Glutamatergic neuron (in vitro differentiated cells): ENCODE measurements around the gene ALPP. TPM values are rescaled to one million over a fixed set of nuclear protein-coding genes. Genes with fewer than 3 reads are reported as not detected.

Experiments used
- DNase-seq: peaks from one replicate; pipeline ENCODE4 v3.0.0; 2022
- H3K27ac Mint-ChIP-seq: one replicate; pipeline ENCODE4 v1.8.0; 2020; ENCODE audit warnings: mild to moderate bottlenecking, mixed read lengths, inconsistent platforms; ENCODE audit not compliant: unreplicated experiment
- H3K27me3 Mint-ChIP-seq: one replicate; pipeline ENCODE4 v1.8.0; 2020; ENCODE audit warnings: mild to moderate bottlenecking, moderate library complexity, mixed read lengths, inconsistent platforms; ENCODE audit not compliant: unreplicated experiment
- H3K36me3 Mint-ChIP-seq: one replicate; pipeline ENCODE4 v1.8.0; 2020; ENCODE audit warnings: mild to moderate bottlenecking, mixed read lengths, inconsistent platforms; ENCODE audit not compliant: unreplicated experiment
- H3K4me1 Mint-ChIP-seq: one replicate; pipeline ENCODE4 v1.8.0; 2020; ENCODE audit warnings: mild to moderate bottlenecking, low read depth, mixed read lengths, inconsistent platforms; ENCODE audit not compliant: unreplicated experiment
- H3K4me3 Mint-ChIP-seq: one replicate; pipeline ENCODE4 v1.8.0; 2020; ENCODE audit warnings: mild to moderate bottlenecking, mixed read lengths, inconsistent platforms; ENCODE audit not compliant: unreplicated experiment
- H3K9me3 Mint-ChIP-seq: one replicate; pipeline ENCODE4 v1.8.0; 2020; ENCODE audit warnings: mild to moderate bottlenecking, moderate library complexity, mixed read lengths, inconsistent platforms; ENCODE audit not compliant: unreplicated experiment
- CTCF ChIP-seq: fragments of 200-600 bp; sonication (generic); IDR thresholded peaks from one replicate; pipeline ENCODE4 v1.5.0; 2021; ENCODE audit not compliant: partially characterized antibody, unreplicated experiment
- total RNA-seq: library from RNA; stranded (reverse); fragmentation: NEBNext Ultra II Directional; extraction: Animal tissue kit (Norgen Biotek cat#: 25700); gene quantifications from one replicate; pipeline ENCODE4 v1.2.1, GENCODE V29; 2021; ENCODE audit not compliant: unreplicated experiment

Gene ALPP
- total RNA-seq, 1 donor from 2014 or later: 0.34 TPM

GRCh38 chr2:232386740-232387450, 8.3 kb downstream of the ALPP start:
- Mint-ChIP-seq H3K27ac (no peak overlapping the region), H3K36me3 (peaks cover 10% of the 10 kb centered on the region), H3K27me3 (peaks cover 32% of the 10 kb centered on the region), H3K4me3 (peak overlapping the region; percentile 57), H3K4me1 (peaks cover 1% of the 10 kb centered on the region), H3K9me3 (peaks cover 2% of the 10 kb centered on the region)
- no peak for TF ChIP-seq CTCF
- no peak for DNase-seq

DNA sequence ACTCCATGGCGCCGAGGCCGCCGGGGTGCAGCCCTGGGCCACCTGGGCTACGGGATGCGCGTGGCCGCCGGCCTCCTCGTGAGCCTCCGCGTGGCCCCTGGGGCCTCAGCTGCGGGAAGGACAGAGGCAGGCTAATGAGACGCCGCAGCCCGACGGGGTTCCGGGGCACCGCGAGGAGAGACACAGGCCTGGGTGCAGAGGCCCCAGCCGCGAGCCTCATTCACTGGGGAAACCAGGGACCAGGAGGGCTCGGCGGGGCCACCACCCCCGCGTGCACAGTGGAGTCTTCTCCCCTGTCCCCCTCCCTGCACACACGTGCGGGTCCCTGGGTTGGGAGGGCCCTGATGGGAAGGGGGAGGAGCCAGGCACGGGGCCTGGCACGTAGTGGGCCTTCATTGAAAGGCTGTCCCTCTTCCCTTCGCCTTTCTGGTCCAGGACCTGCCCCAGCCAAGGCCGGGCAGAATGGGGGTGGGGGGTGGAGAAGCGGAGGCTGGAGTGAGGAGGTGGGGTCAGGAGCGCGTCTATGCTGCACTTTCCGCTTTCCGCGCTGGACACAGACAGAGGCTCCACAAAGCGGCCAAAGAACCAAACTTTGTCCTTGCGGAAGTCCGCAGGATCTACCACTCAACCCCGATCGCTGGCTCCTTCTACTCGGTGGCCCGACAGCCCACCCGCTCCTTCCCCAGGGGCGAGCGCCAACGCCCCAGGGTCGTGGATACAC, 9.1 kb downstream of the ALPP start:
- peaks cover 32% of the 10 kb centered on the region for H3K27me3 Mint-ChIP-seq
- H3K4me3 Mint-ChIP-seq: no peak overlapping the region
- DNase-seq: no peak
- peaks cover 2% of the 10 kb centered on the region for H3K9me3 Mint-ChIP-seq
- H3K27ac Mint-ChIP-seq: no peak overlapping the region
- H3K4me1 Mint-ChIP-seq: peaks cover 1% of the 10 kb centered on the region
- H3K36me3 Mint-ChIP-seq: peaks cover 10% of the 10 kb centered on the region
- TF ChIP-seq CTCF: no peak

DNA sequence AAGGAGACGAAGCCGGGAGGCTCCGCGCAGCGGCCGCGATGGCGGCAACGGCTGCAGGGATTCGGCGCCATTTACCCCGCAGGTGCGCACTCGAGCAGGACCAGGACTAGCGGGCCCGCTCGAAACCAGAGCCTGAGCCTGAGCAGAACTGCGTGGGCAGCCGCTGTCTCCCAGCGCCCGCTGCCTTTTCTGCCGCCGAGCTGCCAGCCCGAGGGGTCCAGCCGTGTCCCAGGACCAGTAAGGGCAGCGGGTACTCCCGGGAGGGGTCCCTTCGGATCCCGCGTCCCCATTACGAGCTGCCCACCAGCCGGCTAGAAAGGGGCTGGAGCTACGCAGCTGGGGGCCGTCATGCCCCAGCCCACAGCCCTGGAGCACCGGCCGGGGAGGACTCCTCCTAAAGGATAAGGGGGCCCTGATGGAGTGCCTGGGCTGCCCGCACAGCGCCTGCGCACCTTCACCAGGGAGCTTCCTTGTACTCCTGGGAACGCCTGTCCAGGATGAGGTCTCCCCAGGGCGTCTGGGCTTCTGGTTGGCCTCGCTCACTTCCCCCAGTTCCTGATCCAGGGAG, 9.9 kb downstream of the ALPP start:
- H3K4me1 Mint-ChIP-seq: peaks cover 1% of the 10 kb centered on the region
- no peak for DNase-seq
- H3K27ac Mint-ChIP-seq: no peak overlapping the region
- no peak overlapping the region for H3K4me3 Mint-ChIP-seq
- peaks cover 2% of the 10 kb centered on the region for H3K9me3 Mint-ChIP-seq
- peaks cover 30% of the 10 kb centered on the region for H3K27me3 Mint-ChIP-seq
- TF ChIP-seq CTCF: no peak
- H3K36me3 Mint-ChIP-seq: peaks cover 10% of the 10 kb centered on the region

DNA sequence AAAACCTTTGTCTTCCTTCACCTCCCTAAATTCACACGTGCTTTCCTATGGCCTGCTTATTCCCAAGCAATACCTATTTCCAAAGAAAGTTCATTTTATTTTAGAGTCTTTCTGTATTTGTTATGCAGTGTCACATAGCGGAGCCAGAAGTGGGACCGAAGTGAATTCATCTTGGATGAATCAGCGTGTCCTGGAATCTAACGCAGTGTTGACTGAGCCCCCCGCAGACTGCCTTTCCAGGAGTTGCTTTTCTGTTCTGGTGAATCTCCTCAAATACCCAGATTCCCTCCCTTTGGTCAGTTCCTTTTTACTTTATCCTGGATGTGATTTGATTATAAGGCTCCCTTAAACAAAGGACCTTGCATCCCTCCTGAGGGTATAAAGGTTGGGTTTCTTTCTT, 10.8 kb downstream of the ALPP start:
- no peak for TF ChIP-seq CTCF
- Mint-ChIP-seq H3K27me3 (peaks cover 30% of the 10 kb centered on the region), H3K4me3 (peak overlapping the region; percentile 67), H3K36me3 (peaks cover 10% of the 10 kb centered on the region), H3K27ac (no peak overlapping the region), H3K4me1 (peaks cover 1% of the 10 kb centered on the region), H3K9me3 (peaks cover 2% of the 10 kb centered on the region)
- no peak for DNase-seq

- Mint-ChIP-seq H3K36me3 (peaks cover 10% of the 10 kb centered on the region), H3K27me3 (peaks cover 21% of the 10 kb centered on the region), H3K4me3 (no peak overlapping the region), H3K27ac (no peak overlapping the region), H3K9me3 (peaks cover 2% of the 10 kb centered on the region), H3K4me1 (peaks cover 1% of the 10 kb centered on the region)
- no peak for TF ChIP-seq CTCF
- DNase-seq: no peak
Observed at GRCh38 chr2:232390661-232391060, 12.1 kb downstream of the ALPP start.
